HFFc6 (cell line): ENCODE results near the gene GPX7. TPM values are rescaled to one million over a fixed set of nuclear protein-coding genes. Genes with fewer than 3 reads are reported as not detected.

Source experiments
- DNase-seq: peaks from one replicate; pipeline ENCODE4 v3.0.0-alpha.2; 2018
- H3K27ac Mint-ChIP-seq: 2 replicates; pipeline ENCODE4 v1.8.0; 2020; ENCODE audit warnings: mild to moderate bottlenecking, mixed read lengths
- H3K27me3 Mint-ChIP-seq: 2 replicates; pipeline ENCODE4 v1.8.0; 2021; ENCODE audit warnings: mild to moderate bottlenecking, moderate library complexity, mixed read lengths; ENCODE audit not compliant: insufficient read depth
- H3K36me3 Mint-ChIP-seq: 2 replicates; pipeline ENCODE4 v1.8.0; 2021; ENCODE audit warnings: low read depth, mixed read lengths
- H3K4me1 Mint-ChIP-seq: 2 replicates; pipeline ENCODE4 v1.8.0; 2020; ENCODE audit warnings: low read depth, mixed read lengths
- H3K4me3 Mint-ChIP-seq: 2 replicates; pipeline ENCODE4 v1.8.0; 2020; ENCODE audit warnings: mild to moderate bottlenecking, moderate library complexity, mixed read lengths
- H3K9me3 Mint-ChIP-seq: 2 replicates; pipeline ENCODE4 v1.8.0; 2020; ENCODE audit warnings: mild to moderate bottlenecking, mixed read lengths
- CTCF ChIP-seq: fragments of 200-600 bp; sonication (generic); IDR thresholded peaks from 2 replicates; pipeline ENCODE4 v1.5.0; 2021; ENCODE audit warnings: antibody characterized with exemption, mild to moderate bottlenecking
- total RNA-seq, 6 experiments: library from RNA; stranded (reverse); fragmentation: NEBNext Ultra II Directional; extraction: Animal tissue kit (Norgen Biotek cat#: 25700); gene quantifications; 2 replicates in 1 of 6; 3 replicates in 5 of 6; pipeline ENCODE4 v1.2.3, GENCODE V29; 2021

The GPX7 gene
- total RNA-seq, 6 experiments from 2014 or later = 15.5 to 24.6 (median 18.6) TPM

GRCh38 chr1:52588027-52588426, 14.1 kb upstream of the GPX7 start:
- H3K27me3 Mint-ChIP-seq = peaks cover 16% of the 10 kb centered on the region
- H3K9me3 Mint-ChIP-seq = no peaks in the 10 kb centered on the region
- H3K27ac Mint-ChIP-seq = no peak overlapping the region
- no peak for DNase-seq
- no peak overlapping the region for H3K4me3 Mint-ChIP-seq
- no peak for TF ChIP-seq CTCF
- no peaks in the 10 kb centered on the region for H3K4me1 Mint-ChIP-seq
- no peaks in the 10 kb centered on the region for H3K36me3 Mint-ChIP-seq

GRCh38 chr1:52588535-52588934, 13.6 kb upstream of the GPX7 start:
- H3K27me3 Mint-ChIP-seq = peaks cover 16% of the 10 kb centered on the region
- TF ChIP-seq CTCF = no peak
- H3K36me3 Mint-ChIP-seq = no peaks in the 10 kb centered on the region
- H3K4me1 Mint-ChIP-seq = no peaks in the 10 kb centered on the region
- no peaks in the 10 kb centered on the region for H3K9me3 Mint-ChIP-seq
- no peak overlapping the region for H3K27ac Mint-ChIP-seq
- no peak overlapping the region for H3K4me3 Mint-ChIP-seq
- DNase-seq = no peak

GRCh38 chr1:52590266-52590665, 11.9 kb upstream of the GPX7 start:
- Mint-ChIP-seq H3K9me3 (no peaks in the 10 kb centered on the region), H3K4me1 (no peaks in the 10 kb centered on the region), H3K27me3 (peaks cover 21% of the 10 kb centered on the region), H3K4me3 (no peak overlapping the region), H3K27ac (no peak overlapping the region), H3K36me3 (no peaks in the 10 kb centered on the region)
- DNase-seq = no peak
- no peak for TF ChIP-seq CTCF

GRCh38 chr1:52592637-52593323, 9.4 kb upstream of the GPX7 start:
- H3K36me3 Mint-ChIP-seq = no peaks in the 10 kb centered on the region
- H3K4me3 Mint-ChIP-seq = no peak overlapping the region
- no peaks in the 10 kb centered on the region for H3K4me1 Mint-ChIP-seq
- TF ChIP-seq CTCF = no peak
- no peak for DNase-seq
- H3K27ac Mint-ChIP-seq = no peak overlapping the region
- peaks cover 23% of the 10 kb centered on the region for H3K27me3 Mint-ChIP-seq
- H3K9me3 Mint-ChIP-seq = no peaks in the 10 kb centered on the region

GRCh38 chr1:52593495-52593894, 8.7 kb upstream of the GPX7 start:
- no peak for DNase-seq
- H3K4me1 Mint-ChIP-seq = no peaks in the 10 kb centered on the region
- H3K27ac Mint-ChIP-seq = no peak overlapping the region
- no peak overlapping the region for H3K4me3 Mint-ChIP-seq
- H3K36me3 Mint-ChIP-seq = no peaks in the 10 kb centered on the region
- TF ChIP-seq CTCF = no peak
- peaks cover 22% of the 10 kb centered on the region for H3K27me3 Mint-ChIP-seq
- no peaks in the 10 kb centered on the region for H3K9me3 Mint-ChIP-seq
